Measurements from ENCODE around the gene CCDC15. TPM values are rescaled to one million over a fixed set of nuclear protein-coding genes. Genes with fewer than 3 reads are reported as not detected.
"Not testable (repeated sequence)": the region's sequence is repeated elsewhere in the genome, so short reads cannot be mapped to it uniquely, and the experiment has no call there.

Gene CCDC15
- total RNA-seq, 1 experiment from 2014 or later: 1.5 TPM

- DNase-seq (ENCODE audit: low read depth): no peak
- in situ Hi-C loops (cut with HindIII; ENCODE audit: low pct_unique_long_range_greater_than_20kb, low sequenced_read_pairs): no loop called here
Measured at GRCh38 chr11:125086633-125087296, 132.8 kb downstream of the CCDC15 start.

- in situ Hi-C loops (cut with HindIII; ENCODE audit: low pct_unique_long_range_greater_than_20kb, low sequenced_read_pairs): no loop called here
- DNase-seq (ENCODE audit: low read depth): no peak
Measured at GRCh38 chr11:125088123-125088522, 134.1 kb downstream of the CCDC15 start.

- no peak for DNase-seq (ENCODE audit: low read depth)
- in situ Hi-C loops (cut with HindIII; ENCODE audit: low pct_unique_long_range_greater_than_20kb, low sequenced_read_pairs): no loop called here
Measured at GRCh38 chr11:125088576-125089455, 134.8 kb downstream of the CCDC15 start.

GRCh38 chr11:125089481-125089880 lies 135.5 kb downstream of the CCDC15 start:
- in situ Hi-C loops (cut with HindIII; ENCODE audit: low pct_unique_long_range_greater_than_20kb, low sequenced_read_pairs); DNase-seq (ENCODE audit: low read depth): not testable (repeated sequence)

- in situ Hi-C loops (cut with HindIII; ENCODE audit: low pct_unique_long_range_greater_than_20kb, low sequenced_read_pairs); DNase-seq (ENCODE audit: low read depth): not testable (repeated sequence)
Measured at GRCh38 chr11:125090151-125090550, 136.1 kb downstream of the CCDC15 start.

GRCh38 chr11:125090816-125091215 lies 136.8 kb downstream of the CCDC15 start:
- in situ Hi-C loops (cut with HindIII; ENCODE audit: low pct_unique_long_range_greater_than_20kb, low sequenced_read_pairs): no loop called here

More at GRCh38 chr11:125090816-125091215, 136.8 kb downstream of the CCDC15 start:
- DNase-seq (ENCODE audit: low read depth): no peak

Other genes with a start within 250 kb of the CCDC15 start
- 1.4 TPM in 1 of 2 replicates, not detected in the other for gene NRGN, start 214.3 kb upstream of the CCDC15 start, total RNA-seq (2014; rRNA removed; shearing (Covaris generic); ENCODE audit: low replicate concordance)
- gene VSIG2, start 201.9 kb upstream of the CCDC15 start, total RNA-seq (2014; rRNA removed; shearing (Covaris generic); ENCODE audit: low replicate concordance): not detected in 2 replicates
- 0.96 and 2.5 TPM in 2 replicates for gene ESAM, start 191.9 kb upstream of the CCDC15 start, total RNA-seq (2014; rRNA removed; shearing (Covaris generic); ENCODE audit: low replicate concordance)
- gene MSANTD2, start 153.8 kb upstream of the CCDC15 start, total RNA-seq (2014; rRNA removed; shearing (Covaris generic); ENCODE audit: low replicate concordance): 7.5 and 13.6 TPM in 2 replicates
- gene ROBO3, start 88.8 kb upstream of the CCDC15 start, total RNA-seq (2014; rRNA removed; shearing (Covaris generic); ENCODE audit: low replicate concordance): 14.7 and 15.2 TPM in 2 replicates
- not detected in 2 replicates for gene ROBO4, start 56.3 kb upstream of the CCDC15 start, total RNA-seq (2014; rRNA removed; shearing (Covaris generic); ENCODE audit: low replicate concordance)
- gene HEPN1, start 35.0 kb upstream of the CCDC15 start, total RNA-seq (2014; rRNA removed; shearing (Covaris generic); ENCODE audit: low replicate concordance): not detected in 2 replicates
- gene HEPACAM, start 18.2 kb upstream of the CCDC15 start, total RNA-seq (2014; rRNA removed; shearing (Covaris generic); ENCODE audit: low replicate concordance): not detected in 2 replicates
- 1.9 TPM in 1 of 2 replicates, not detected in the other for gene SLC37A2, start 109.1 kb downstream of the CCDC15 start, total RNA-seq (2014; rRNA removed; shearing (Covaris generic); ENCODE audit: low replicate concordance)
- 33.2 and 38.8 TPM in 2 replicates for gene TMEM218, start 157.4 kb downstream of the CCDC15 start, total RNA-seq (2014; rRNA removed; shearing (Covaris generic); ENCODE audit: low replicate concordance)
- not detected in 2 replicates for gene PKNOX2, start 210.5 kb downstream of the CCDC15 start, total RNA-seq (2014; rRNA removed; shearing (Covaris generic); ENCODE audit: low replicate concordance)

Measured in Caki2 (cell line).